GM21717 (cell line): ENCODE results near the gene PANK1.

ENCODE experiments used
- ATAC-seq: cut with Tn5 transposase; IDR thresholded peaks from one replicate; pipeline ENCODE4 v1.9.1; 2021; ENCODE audit warnings: mild to moderate bottlenecking, moderate library complexity; ENCODE audit not compliant: unreplicated experiment

The PANK1 gene

GRCh38 chr10:89540420-89540949, 104.6 kb downstream of the PANK1 start:
- no peak for ATAC-seq

DNA sequence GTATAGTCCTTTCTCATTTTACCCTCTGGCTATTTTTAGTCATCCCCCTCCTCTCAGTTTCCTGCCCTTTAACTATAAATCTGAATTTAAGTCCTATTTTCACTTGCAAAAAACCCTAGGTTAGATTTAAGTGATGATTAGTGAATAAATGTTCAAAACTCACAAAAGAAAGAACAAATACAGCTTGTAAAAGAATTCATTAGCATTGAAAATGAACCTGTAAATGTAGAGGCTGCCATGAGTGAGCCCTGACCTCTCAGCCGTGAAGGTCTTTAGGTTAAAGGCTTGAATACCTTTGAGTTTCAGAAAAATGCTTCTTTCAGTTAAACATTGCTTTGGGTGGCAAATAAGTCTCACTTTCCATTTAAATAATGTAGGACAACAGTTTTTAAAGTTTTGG, 107.7 kb downstream of the PANK1 start:
- ATAC-seq, result no peak

DNA sequence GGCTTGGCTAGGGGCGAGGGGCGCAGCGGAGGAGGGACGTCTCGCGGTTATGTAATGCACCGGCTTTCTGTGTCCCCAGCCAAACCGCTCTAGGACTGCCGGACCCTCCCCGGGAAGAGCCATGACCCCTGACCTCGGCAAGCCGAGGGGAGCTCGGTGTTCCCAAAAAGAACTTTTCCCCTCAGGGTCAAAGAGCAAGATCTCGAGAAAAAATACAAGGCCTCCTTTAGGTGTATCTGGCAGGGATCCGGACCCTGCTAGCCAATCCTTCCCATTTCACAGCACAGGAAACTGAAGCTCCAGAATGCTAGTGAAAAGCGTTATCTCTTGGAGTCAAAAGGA, 109.1 kb downstream of the PANK1 start:
- no peak for ATAC-seq

GRCh38 chr10:89535171-89536012, 109.7 kb downstream of the PANK1 start, which contains the start of gene SLC16A12:
SLC16A12 (minus strand) TSS chr10:89535594; CDS start chr10:89462578, 73,016 bp downstream.
- ATAC-seq, result no peak

DNA sequence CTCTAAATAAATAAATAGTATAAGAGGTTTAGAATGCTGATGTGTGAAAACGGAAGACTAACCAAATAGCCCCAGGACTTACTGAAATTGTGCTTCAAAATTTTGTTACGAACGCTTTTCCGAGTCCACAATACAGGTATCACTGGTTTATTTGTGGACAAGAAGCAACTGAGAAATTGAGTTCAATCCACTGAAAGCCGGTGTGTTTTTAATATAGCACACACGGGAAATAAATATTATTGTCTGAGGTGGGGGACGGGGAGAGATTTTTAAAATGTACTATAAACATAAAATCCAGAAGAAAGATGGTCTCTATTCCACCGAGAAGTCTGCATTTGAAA, 110.2 kb downstream of the PANK1 start:
- no peak for ATAC-seq
